Panc1 (cell line): ENCODE results near the gene SERPINB2. TPM values are rescaled to one million over a fixed set of nuclear protein-coding genes. Genes with fewer than 3 reads are reported as not detected.

Experiments
- ATAC-seq: fragments of 200-7000 bp; cut with Tn5 transposase; 2 replicates; pipeline ENCODE4 v1.9.1; 2020; ENCODE audit warnings: mild to moderate bottlenecking, moderate library complexity
- BruUV-seq: library from RNA; stranded (reverse); fragments of 400-500 nt; replicated peaks from 2 replicates; lab custom pipeline; 2021; lab: Mats Ljungman, UMichigan
- CTCF ChIA-PET: fragments of 300-600 bp; sonication (Branson Sonifier 250); formaldehyde crosslinking; loops from one replicate; lab custom pipeline; 2022; ENCODE audit warnings: antibody characterized with exemption; lab: Charles Lee
- POLR2A ChIA-PET: fragments of 300-600 bp; sonication (Branson Sonifier 250); formaldehyde crosslinking; loops from one replicate; lab custom pipeline; 2022; ENCODE audit warnings: antibody characterized with exemption; lab: Charles Lee
- DNase-seq: peaks from one replicate; pipeline ENCODE4 v3.0.0-alpha.2; 2010; ENCODE audit warnings: low read depth, low spot score
- H3K27ac ChIP-seq: 2 replicates; pipeline ENCODE4 v1.5.1; 2011; ENCODE audit warnings: mild to moderate bottlenecking, low read length, inconsistent platforms
- H3K27me3 ChIP-seq: fragments of 200-500 bp; sonication (Bioruptor generic); 2 replicates; pipeline ENCODE4 v1.6.0; 2014; ENCODE audit warnings: low read length, inconsistent platforms; ENCODE audit not compliant: control insufficient read depth, insufficient read depth
- H3K36me3 ChIP-seq: fragments of 200-500 bp; sonication (Bioruptor generic); 2 replicates; pipeline ENCODE4 v1.5.1; 2014; ENCODE audit warnings: inconsistent platforms, mild to moderate bottlenecking, low read length, moderate library complexity; ENCODE audit not compliant: control insufficient read depth, insufficient read depth
- H3K4me1 ChIP-seq: 2 replicates; pipeline ENCODE4 v1.5.1; 2011; ENCODE audit warnings: inconsistent platforms, mild to moderate bottlenecking, low read length, moderate library complexity; ENCODE audit not compliant: control insufficient read depth, insufficient read depth
- H3K4me3 ChIP-seq, 2 experiments: 2 replicates each; pipeline ENCODE4 v1.5.1; 2011 to 2012; ENCODE audit warnings: low read depth in 2 of 2, low read length in 2 of 2, mild to moderate bottlenecking in 2 of 2, inconsistent platforms in 1 of 2, moderate library complexity in 1 of 2
- H3K9me3 ChIP-seq: fragments of 200-500 bp; sonication (Bioruptor generic); 2 replicates; pipeline ENCODE4 v1.5.1; 2014; ENCODE audit warnings: low read depth, mild to moderate bottlenecking, inconsistent platforms, low read length, moderate library complexity; ENCODE audit not compliant: control insufficient read depth, insufficient read depth
- CTCF ChIP-seq: fragments of 450-650 bp; IDR thresholded peaks from 2 replicates; pipeline ENCODE4 v1.5.1; 2017; ENCODE audit warnings: mild to moderate bottlenecking
- POLR2AphosphoS5 ChIP-seq: IDR thresholded peaks from 2 replicates; pipeline ENCODE4 v1.6.1; 2012; ENCODE audit warnings: mild to moderate bottlenecking, low read depth, low read length, moderate library complexity
- REST ChIP-seq, 2 experiments: IDR thresholded peaks; 2 replicates each; pipeline ENCODE4 v1.6.1; 2011 to 2012; ENCODE audit warnings: low read depth in 2 of 2, control low read depth in 1 of 2, low read length in 1 of 2, mild to moderate bottlenecking in 1 of 2, moderate library complexity in 1 of 2; ENCODE audit not compliant: insufficient read depth in 1 of 2
- SIN3A ChIP-seq: IDR thresholded peaks from 2 replicates; pipeline ENCODE4 v1.6.1; 2012; ENCODE audit warnings: low read depth, mild to moderate bottlenecking, low read length, moderate library complexity, borderline replicate concordance; ENCODE audit not compliant: insufficient read depth
- TCF7L2 ChIP-seq: IDR thresholded peaks from 2 replicates; pipeline ENCODE4 v1.6.1; 2011; ENCODE audit warnings: mild to moderate bottlenecking, low read depth, low read length, inconsistent platforms
- in situ Hi-C: cut with HindIII; loops from 2 replicates; pipeline ENCODE4 v1.10.0; 2016; ENCODE audit warnings: low sequenced_read_pairs, low pct_unique_long_range_greater_than_20kb
- intact Hi-C: fragments of 100-400 bp; cut with micrococcal nuclease; formaldehyde crosslinking; loops from one replicate; pipeline ENCODE4 v1.10.0; 2022; ENCODE audit not compliant: unreplicated experiment
- total RNA-seq: library from RNA; stranded (reverse); gene quantifications from one replicate; pipeline ENCODE4 v1.2.1, GENCODE V29; 2021; ENCODE audit not compliant: unreplicated experiment

The SERPINB2 gene
- total RNA-seq, 1 experiment from 2014 or later, result not detected

GRCh38 chr18:63882333-63883141 is 5.0 kb upstream of the SERPINB2 start:
- H3K36me3 ChIP-seq, result no peaks in the 10 kb centered on the region
- no peak for DNase-seq
- intact Hi-C loops (no loop called here), in situ Hi-C loops (no loop called here)
- CTCF ChIA-PET, result no interaction called here
- no peak for ATAC-seq
- BruUV-seq, result no TSS peak
- H3K4me3 ChIP-seq, result no peak overlapping the region
- no peak overlapping the region for H3K27ac ChIP-seq
- TF ChIP-seq POLR2AphosphoS5, result no peak
- TF ChIP-seq TCF7L2, result no peak
- no peak for TF ChIP-seq SIN3A
- no peak for TF ChIP-seq REST (IDR thresholded peaks at IDR 0.05; ENCODE audit: insufficient read depth in 1 of 2, low read depth in 2 of 2, low read length in 1 of 2)
- TF ChIP-seq CTCF, result no peak
- POLR2A ChIA-PET, result no interaction called here
- H3K27me3 ChIP-seq, result no peaks in the 10 kb centered on the region
- H3K9me3 ChIP-seq, result no peaks in the 10 kb centered on the region
- H3K4me1 ChIP-seq, result no peaks in the 10 kb centered on the region

GRCh38 chr18:63883617-63884016 is 3.9 kb upstream of the SERPINB2 start:
- TF ChIP-seq CTCF, result no peak
- TF ChIP-seq SIN3A, result no peak
- TF ChIP-seq POLR2AphosphoS5, result no peak
- TF ChIP-seq REST (IDR thresholded peaks at IDR 0.05; ENCODE audit: insufficient read depth in 1 of 2, low read depth in 2 of 2, low read length in 1 of 2), result no peak
- no peak for TF ChIP-seq TCF7L2
- Histone ChIP-seq H3K9me3 (no peaks in the 10 kb centered on the region), H3K4me3 (no peak overlapping the region), H3K27me3 (no peaks in the 10 kb centered on the region), H3K27ac (no peak overlapping the region), H3K4me1 (no peaks in the 10 kb centered on the region), H3K36me3 (no peaks in the 10 kb centered on the region)
- ChIA-PET CTCF (no interaction called here), POLR2A (no interaction called here)
- BruUV-seq, result no TSS peak
- intact Hi-C loops, result no loop called here
- in situ Hi-C loops, result no loop called here
- DNase-seq (no peak), ATAC-seq (no peak)
